Medulla oblongata (tissue), 1 donor: ENCODE results near the gene NPY.
"Not testable (repeated sequence)": the region's sequence is repeated elsewhere in the genome, so short reads cannot be mapped to it uniquely, and the experiment has no call there.

Experiments used
- DNase-seq: peaks from one replicate; pipeline ENCODE4 v3.0.0-alpha.2; 2015; ENCODE audit errors: extremely low spot score

Gene NPY

DNA sequence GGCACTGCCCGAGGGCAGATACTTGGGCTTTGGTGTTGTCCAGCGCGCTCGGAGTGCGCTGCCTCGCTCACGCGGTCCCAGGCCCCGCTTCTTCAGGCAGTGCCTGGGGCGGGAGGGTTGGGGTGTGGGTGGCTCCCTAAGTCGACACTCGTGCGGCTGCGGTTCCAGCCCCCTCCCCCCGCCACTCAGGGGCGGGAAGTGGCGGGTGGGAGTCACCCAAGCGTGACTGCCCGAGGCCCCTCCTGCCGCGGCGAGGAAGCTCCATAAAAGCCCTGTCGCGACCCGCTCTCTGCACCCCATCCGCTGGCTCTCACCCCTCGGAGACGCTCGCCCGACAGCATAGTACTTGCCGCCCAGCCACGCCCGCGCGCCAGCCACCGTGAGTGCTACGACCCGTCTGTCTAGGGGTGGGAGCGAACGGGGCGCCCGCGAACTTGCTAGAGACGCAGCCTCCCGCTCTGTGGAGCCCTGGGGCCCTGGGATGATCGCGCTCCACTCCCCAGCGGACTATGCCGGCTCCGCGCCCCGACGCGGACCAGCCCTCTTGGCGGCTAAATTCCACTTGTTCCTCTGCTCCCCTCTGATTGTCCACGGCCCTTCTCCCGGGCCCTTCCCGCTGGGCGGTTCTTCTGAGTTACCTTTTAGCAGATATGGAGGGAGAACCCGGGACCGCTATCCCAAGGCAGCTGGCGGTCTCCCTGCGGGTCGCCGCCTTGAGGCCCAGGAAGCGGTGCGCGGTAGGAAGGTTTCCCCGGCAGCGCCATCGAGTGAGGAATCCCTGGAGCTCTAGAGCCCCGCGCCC is at the start of gene NPY:
NPY (plus strand) TSS at position 294 of the 802 bp plus-strand sequence. CDS start 1,051 bp downstream, outside the sequence.
- DNase-seq = no peak

DNA sequence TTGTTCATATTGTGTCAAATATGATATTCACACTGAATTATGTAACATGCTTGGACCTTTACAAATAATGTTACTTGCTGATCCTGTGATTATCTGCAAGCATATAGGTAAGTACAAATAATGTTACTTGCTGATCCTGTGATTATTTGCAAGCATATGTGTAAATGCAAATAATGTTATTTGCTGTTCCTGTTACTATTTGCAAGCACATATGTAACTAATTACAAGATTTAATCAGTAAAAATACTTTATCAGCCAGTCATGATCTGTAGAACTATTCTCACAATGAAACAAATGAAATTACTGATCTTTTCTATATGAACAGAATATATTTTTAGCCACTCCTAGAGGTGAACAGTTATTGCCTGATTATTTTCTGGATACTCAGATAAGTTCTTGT is 44.7 kb upstream of the NPY start:
- DNase-seq = no peak

DNA sequence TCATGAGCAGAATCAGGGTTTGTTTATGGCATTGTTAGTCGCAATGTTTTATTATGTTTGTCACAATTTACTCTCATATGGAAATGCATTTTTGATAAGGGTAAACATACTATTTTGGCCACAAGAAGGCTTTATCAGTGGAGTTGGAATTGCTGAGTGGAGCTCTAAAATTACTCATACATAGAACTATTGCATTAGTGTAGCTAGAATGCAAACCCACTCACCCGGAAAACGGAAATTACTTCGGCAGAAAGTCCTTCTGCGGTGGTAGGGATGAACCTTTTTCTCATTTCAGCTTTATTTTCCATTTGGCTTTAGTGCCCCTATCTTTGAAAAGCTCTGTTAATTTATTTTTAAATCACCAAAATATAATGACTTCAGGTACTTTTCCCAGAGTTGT is 42.8 kb upstream of the NPY start:
- DNase-seq = no peak

DNA sequence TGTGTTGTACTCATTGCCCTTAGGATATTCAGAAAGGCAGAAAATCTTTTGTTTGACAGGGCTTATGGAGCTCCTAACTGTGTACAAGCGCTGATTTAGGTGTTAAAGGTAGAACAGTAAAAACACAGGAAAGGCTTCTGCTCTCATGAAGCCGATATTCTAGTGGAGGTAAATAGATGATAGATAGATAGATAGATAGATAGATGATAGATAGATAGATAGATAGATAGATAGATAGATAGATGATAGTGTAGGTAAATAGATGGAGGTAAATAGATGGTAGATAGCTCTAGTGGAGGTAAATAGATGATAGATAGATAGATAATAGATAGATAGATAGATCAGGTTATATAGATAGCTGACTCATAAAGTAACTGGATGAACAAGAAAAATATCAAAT is 39.4 kb upstream of the NPY start:
- DNase-seq = no peak

DNA sequence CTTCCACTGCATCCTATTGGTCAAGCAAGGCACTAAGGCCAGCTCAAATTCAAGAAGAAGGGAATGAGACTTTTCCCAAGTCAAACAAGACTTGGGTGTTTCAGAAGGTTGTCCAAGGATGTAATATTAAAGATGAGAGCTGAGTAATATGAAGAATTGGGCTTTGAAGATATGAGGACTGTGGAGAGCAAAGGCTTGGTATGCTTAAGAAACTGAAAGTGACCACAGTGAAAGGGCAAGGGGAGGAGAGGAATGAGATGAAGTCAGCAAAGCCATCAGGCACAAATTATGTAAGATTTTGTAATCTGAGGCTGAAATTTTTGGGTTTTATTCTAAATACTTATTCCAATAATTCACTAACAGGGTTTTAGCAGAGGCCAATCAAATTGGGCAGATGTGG is 38.6 kb upstream of the NPY start:
- DNase-seq = no peak

DNA sequence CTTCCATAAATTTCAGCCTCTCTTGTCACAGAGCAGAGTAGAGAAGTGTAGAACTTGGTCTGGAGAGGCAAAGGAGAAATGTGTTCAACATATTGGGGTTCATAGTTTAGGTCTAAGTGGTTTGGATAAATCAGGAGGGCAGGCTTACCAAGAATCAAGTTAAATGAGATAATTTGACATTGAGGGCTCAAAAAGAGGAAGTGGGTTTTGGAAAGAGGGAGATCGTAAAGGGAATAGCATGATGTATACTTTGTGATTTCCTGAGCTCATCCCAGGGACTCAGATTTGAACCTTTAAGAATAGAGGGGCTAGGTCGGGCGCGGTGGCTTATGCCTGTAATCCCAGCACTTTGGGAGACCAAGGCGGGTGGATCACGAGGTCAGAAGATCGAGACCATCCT is 34.7 kb upstream of the NPY start:
- no peak for DNase-seq

DNA sequence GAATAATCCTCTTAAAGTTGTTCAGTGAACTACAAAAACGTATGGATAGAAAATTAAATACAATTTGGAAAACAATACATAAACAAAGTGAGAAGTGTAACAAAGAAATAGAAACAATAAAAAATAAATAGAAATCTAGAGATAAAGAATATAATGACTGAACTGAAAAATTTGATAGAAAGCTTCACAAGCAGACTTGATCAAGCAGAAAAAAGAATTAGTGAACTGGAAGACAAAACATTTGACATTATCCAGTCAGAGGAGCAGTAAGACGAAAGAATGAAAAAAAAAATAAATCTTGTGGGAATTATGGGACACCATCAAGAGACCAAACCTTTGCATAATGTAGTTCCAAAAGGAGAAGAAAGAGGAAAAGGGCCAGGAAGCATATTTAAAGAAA is 32.4 kb upstream of the NPY start:
- DNase-seq = no peak

DNA sequence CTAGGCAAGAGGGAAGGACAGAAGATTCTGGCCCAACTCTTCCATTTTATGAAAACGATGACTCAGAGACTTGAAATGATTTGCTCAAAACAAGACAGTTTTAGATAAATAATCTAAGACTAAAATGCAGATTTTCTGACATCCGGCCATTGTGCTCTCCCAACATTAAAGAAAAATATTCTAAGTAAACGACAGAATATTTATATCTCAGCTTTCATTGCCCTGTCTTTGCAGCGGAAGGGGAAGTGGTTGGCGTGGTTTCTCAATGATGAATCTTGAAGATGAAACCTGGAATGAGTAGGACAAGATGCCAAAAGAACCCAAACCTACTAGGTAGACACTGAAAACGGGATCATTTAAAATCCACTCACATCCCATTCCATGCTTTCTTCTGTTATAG is 28.9 kb upstream of the NPY start:
- no peak for DNase-seq

DNA sequence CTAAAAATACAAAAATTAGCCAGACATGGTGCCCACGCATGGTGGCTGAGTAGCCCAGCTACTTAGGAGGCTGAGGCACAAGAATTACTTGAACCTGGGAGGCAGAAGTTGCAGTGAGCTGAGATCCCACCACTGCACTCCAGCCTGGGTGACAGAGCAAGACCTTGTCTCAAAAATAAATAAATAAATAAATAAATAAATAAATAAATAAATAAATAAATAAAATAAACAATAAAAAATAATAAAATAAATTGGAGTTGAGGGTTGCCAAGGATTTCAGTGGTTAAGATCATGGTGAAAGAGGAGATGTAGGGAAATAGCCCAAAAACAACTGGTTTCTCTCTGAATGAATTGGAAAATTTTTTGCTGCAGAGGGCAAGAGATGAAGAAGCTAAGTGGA is 25.7 kb upstream of the NPY start:
- DNase-seq = not testable (repeated sequence)

DNA sequence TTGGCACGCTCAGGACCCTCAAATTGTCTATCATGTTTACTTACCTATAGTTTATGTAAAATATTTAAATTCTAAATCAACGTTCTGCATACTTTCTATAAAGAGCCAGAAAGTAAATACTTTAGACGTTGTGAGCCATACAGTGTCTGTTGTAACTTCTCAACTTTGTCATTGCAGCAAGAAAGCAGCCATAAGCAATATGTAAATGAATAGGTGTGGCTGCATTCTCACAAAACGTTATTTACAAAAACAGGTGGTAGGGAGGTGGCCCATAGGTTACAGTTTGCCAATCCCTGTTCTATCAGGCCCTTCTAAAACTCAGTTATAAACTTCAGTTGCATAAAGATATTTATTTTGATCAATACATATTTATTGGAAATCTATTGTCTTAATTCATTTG is 12.1 kb upstream of the NPY start:
- no peak for DNase-seq

DNA sequence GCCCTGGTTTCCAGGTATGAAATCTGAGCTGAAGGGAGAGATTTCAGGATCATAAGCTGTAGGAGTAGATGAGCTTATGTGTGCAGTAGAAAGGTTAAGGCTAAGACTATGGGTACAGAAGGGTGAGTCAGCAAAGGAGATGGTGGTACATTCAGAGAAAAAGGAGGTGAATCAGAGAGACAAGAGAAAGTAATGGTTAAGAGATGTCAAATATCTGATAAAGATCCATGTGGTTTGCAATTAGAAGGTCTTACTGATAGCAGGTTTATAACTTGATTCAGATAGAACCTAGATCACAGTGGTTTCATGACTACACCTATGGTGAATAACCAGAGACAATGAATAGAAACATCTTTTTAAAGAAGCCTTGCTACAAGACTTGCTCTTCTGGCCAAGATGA is 4.5 kb upstream of the NPY start:
- DNase-seq = no peak

DNA sequence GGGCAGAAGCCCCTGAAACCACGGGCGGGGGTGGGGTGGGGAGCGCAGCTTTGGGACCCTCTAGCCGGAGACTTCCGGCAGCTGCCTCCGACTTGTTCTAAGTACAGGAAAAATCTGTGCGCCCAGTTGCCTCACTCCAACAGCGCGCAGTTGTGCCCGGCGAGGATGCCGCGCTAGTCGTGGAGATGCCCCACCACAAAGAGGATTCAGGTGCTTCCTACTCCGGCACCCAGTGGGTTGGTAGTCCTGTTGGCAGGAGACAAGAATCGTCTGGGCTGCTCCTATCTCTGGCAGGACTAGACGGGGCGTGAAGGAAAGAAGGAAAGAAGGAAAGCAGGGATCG is 465 bp upstream of the NPY start:
- no peak for DNase-seq

DNA sequence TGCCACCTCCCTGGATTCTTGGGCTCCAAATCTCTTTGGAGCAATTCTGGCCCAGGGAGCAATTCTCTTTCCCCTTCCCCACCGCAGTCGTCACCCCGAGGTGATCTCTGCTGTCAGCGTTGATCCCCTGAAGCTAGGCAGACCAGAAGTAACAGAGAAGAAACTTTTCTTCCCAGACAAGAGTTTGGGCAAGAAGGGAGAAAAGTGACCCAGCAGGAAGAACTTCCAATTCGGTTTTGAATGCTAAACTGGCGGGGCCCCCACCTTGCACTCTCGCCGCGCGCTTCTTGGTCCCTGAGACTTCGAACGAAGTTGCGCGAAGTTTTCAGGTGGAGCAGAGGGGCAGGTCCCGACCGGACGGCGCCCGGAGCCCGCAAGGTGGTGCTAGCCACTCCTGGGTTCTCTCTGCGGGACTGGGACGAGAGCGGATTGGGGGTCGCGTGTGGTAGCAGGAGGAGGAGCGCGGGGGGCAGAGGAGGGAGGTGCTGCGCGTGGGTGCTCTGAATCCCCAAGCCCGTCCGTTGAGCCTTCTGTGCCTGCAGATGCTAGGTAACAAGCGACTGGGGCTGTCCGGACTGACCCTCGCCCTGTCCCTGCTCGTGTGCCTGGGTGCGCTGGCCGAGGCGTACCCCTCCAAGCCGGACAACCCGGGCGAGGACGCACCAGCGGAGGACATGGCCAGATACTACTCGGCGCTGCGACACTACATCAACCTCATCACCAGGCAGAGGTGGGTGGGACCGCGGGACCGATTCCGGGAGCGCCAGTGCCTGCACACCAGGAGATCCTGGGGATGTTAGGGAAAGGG is 913 bp downstream of the NPY start:
- no peak for DNase-seq

DNA sequence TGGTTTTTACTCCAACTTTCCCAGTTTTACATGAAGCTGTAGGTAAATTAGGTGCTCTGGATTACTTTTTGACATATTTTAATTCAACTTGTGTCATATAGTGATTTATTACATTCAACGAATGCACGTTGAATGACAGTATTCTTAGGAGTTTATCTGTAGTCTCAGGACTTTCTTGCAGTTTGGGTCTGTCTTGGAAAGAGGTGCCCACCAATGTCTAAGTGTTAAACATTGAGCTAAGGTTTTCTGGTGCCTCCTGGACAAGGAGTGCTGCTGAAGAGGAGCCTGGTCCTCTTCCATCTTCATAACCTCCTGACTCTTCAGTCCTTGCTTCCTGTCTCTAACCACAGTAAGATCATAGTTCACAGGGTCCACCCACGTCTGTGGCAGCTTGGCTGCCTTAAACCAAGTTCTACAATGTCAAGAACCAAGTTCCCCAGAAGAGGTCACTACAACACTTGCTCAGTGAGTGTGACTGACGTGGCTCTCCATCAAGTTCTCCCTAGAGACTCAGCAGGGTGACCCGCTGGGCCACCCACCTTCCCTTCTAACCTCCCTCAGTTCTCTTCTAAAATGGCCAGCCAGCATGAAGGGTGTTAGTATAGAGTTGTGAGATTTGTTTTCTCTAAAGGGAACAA is 6.1 kb downstream of the NPY start:
- peak; percentile 75 for DNase-seq

DNA sequence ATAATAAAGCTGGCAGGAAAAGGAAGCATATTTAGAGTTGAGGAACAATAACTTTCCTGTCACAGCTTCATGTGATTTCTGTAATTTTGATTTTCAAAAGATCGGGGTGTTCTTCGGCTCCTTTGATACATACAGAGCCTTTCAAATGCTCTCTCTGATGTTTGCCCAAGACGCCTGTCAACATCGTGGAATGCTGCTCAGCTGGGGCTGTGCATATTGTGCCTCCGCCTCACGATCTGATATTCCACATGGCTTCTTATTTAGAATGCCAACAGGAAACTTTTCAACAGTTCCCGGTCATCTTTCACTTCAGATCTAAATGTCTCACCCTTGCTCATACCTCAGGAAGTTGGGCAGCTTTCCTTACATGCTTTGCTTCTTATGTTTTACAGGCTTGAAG is 7.3 kb downstream of the NPY start:
- no peak for DNase-seq

DNA sequence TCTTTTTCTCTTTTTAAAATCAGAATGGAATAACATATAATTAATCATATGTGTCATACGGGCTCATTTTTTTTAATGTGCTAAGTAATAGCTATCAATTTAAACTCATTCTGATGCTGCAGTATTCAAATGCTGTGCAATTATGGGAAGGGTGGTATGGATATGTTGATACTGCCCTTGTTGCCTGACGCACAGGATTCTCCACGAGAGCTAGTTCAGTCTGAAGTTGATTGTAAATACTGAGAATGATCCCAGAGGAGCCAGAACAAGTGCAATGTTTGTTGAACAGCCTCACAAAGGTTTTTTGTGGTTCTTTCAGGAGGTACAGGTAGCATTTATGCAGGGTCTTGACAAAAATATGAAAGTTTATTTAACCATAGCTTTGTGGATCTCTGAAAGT is 13.4 kb downstream of the NPY start:
- no peak for DNase-seq

DNA sequence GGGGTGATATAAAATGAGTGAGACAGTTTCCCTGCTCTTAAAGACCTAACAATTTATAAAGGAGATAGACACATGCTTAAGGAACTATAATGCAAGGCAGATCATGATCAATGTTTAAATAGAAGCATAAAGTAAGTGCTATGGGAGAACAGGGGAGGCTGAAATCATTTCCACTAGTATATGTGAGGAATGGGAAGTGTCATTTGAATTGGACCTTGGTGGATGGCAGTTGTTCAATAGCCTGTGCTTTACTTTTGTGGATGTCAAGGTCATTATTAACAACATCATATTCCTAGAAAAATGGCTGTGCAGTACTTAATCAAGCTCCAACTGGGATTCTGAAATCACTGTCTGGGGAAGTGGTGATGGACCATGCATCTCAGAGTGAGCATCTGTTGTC is 14.7 kb downstream of the NPY start:
- DNase-seq = no peak

DNA sequence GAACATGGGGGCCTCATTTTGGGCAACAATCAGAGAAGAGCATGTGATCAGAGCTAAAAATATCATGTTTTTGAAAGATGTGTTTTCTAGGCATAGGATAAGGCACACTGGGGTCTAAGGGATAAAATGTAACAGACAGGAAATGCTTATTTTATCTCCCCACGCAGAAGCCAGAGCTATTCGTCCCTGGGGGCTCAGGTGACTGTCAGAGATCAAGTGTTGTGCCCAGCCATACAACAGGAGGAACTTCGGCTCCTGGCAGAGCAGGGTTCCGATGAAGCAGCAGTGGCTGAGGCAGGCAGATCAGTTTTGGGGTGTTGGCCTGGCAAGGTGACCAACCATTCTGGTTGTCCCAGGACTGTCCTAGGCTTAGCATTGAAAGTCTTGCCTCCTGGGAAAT is 15.2 kb downstream of the NPY start:
- DNase-seq = no peak

DNA sequence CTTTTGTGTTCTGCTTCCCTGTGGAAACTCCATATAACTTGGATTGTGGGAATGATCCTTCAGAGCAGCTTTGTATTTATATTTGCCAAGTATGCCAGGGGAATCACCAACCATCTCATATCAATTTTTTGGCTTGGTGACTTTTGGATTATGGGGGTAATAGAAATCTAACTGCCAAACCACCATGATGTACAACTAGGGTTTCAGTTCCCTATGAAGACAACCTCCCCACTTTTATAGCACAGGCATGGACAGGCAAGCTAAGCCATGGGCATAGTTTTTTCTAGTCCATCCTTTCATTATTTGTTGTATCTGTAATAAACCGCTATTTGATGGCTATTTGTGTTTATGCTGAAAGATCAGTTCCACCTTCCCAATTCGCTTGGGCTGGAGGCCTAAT is 17.7 kb downstream of the NPY start:
- no peak for DNase-seq

DNA sequence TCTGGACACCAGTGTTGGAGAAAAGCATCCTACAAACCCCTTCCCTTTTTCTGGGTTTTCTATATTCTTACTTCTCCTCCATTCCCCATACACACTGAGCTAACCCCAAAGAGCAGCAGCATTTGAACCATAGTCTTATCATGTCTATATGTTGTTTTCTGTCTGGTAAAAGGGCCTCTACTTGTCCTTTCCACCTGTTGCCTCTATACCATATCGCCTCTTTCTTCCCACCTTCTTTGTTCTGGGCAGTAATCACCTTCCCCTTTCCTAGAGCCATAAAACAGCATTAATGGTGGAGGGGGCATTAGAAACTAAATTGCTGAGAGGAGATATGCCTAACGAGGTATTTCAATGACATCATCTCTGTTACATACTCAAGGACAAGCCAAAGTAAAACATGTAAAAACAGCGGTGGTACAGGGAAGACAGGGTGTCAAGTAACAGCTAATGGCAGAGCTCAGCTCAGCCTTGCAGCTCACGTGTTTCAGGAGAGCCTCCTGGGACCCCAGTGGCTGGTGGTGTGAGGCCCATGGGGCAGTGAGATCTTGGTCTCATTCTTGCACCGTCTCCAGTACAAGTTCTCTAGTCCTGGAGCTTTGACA is 20.6 kb downstream of the NPY start:
- DNase-seq = no peak

DNA sequence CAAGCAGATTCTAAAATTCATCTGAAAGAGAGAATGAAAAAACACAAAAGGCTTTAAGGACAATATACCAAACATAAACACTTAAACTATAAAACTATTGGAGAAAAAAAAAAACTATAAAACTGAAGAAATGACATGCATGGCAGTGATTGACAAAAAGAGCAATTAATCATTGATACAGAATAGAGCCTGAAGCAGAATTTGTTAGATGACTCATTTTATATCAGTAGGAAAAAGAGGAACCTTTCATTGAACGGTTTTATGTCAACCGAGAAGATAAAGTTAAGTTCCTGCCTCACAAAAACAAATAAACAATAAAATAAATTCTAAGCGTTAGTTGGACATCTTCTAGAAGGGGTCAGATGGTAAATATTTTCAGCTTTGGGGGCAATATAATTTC is 23.3 kb downstream of the NPY start:
- no peak for DNase-seq

DNA sequence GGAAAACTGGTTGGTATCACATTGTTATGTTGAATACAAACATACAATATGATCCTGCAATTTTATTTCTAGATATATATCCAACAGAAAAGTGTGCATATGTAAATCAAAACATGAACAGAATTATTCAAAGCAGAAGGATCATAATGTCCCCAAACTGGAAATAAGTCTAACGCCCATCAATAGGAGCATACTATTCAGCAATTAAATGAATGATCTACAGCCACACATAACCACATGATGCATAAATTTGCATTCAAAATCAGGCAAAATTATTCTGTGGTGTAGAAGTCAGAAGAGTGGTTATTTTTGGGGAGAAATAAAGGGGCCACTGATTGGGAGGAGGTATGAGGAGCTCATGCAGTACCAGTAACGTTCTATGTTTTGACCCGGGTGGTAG is 28.6 kb downstream of the NPY start:
- no peak for DNase-seq

DNA sequence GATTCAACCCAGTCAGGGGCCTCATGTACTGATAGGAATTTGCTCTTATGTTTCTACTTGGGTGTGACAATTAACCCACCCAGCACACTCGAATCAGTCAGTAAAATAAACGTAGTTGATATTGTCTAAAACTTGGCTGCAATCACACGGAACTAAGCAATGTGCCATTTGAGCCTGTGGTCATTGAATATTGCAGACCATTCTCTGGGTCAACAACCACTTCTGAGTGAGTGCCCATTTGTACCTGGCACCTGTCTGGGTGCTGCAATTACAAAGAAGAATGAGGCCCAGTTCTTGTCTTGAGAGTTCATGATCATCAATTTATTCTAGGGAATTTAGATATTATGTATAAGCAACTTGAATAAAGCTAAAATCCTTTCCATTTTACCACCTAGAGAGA is 29.8 kb downstream of the NPY start:
- DNase-seq = no peak
